OCI-LY3 (cell line): Measurements from ENCODE around the gene CPZ.

ENCODE experiments used
- EZH2phosphoT487 ChIP-seq: fragments of 200-600 bp; shearing (Covaris generic); IDR thresholded peaks from 2 replicates; pipeline ENCODE4 v1.6.1; 2018; ENCODE audit warnings: antibody characterized with exemption, mixed run types, low read depth
- TF ChIP-seq, protein P1 (sequence below): fragments of 200-600, 300-600 bp; sonication (generic); IDR thresholded peaks from 2 replicates; pipeline ENCODE4 v1.5.1; 2014; ENCODE audit warnings: antibody characterized with exemption, low read length, low read depth

DNA sequence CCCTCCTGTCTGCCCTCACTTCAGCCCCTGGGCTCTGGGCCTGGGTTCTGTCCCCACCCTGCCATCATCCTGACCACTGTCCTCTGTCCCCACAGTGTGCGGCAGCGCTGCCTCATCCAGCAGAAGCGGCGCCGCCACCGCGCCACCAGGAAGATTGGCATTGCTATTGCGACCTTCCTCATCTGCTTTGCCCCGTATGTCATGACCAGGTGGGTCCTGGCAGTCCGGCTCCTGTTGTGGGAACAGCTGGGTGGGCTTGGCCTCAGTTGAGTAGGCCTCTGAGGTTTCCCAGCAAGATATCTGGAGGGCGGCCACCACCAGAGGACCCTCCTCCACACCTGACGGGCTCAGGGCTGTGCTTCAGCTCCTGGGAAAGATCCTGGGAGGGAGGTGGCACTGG is 10.1 kb upstream of the CPZ start:
- TF ChIP-seq, protein P1, sequence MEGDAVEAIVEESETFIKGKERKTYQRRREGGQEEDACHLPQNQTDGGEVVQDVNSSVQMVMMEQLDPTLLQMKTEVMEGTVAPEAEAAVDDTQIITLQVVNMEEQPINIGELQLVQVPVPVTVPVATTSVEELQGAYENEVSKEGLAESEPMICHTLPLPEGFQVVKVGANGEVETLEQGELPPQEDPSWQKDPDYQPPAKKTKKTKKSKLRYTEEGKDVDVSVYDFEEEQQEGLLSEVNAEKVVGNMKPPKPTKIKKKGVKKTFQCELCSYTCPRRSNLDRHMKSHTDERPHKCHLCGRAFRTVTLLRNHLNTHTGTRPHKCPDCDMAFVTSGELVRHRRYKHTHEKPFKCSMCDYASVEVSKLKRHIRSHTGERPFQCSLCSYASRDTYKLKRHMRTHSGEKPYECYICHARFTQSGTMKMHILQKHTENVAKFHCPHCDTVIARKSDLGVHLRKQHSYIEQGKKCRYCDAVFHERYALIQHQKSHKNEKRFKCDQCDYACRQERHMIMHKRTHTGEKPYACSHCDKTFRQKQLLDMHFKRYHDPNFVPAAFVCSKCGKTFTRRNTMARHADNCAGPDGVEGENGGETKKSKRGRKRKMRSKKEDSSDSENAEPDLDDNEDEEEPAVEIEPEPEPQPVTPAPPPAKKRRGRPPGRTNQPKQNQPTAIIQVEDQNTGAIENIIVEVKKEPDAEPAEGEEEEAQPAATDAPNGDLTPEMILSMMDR, result no peak
- TF ChIP-seq EZH2phosphoT487, result no peak
